ENCODE data around the gene DZANK1. TPM values are rescaled to one million over a fixed set of nuclear protein-coding genes. Genes with fewer than 3 reads are reported as not detected.
A peak's percentile ranks its signal among the peaks of the same experiment; 100 is the strongest.

The DZANK1 gene
- total and polyA plus RNA-seq, 9 of the 15 experiments (the other 6 are each of a cell fraction or from before 2014, with no cell fraction given), result 0.04 to 0.18 (median 0.11) TPM; not detected in 2

DNA sequence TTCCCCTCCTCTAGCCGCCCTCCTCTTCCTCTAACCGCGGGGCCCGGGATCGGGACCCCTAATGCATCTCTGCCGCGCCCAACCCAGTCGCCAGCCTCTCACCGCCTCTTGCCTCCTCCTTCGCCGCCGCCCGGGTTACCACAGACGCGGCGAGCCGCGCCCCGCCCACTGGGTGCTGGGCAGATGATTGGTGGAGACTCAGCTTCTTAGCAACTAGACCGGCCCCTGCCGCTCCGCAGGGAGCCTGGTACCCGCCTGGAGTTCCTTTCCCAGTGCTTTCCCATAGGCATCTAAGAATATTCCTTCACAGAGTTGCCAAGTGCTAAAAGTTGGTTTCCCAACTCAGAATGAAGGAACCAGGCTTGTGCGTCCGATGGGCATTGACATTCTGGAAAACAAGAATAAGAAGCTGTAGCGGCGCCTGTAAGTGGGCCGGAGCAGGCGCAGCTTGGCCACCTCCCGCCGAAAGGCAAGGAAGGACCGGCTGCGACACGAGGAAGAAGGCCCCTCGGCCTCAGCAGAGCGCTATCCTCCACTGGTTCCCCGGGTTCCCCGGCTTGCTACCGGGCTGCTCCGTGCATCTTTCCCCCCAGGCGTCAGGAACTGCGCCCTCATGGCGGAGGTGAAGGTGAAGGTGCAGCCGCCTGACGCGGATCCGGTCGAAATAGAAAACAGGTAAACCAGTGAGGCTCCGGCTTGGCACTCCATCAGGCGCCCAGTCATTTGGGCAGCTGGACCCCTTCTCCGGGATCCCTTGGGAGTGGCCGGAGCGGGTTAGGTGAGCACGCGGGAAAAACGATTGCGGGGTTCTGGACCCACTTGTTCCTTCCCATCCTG is at the start of gene DZANK1, which contains the start of gene POLR3F (continued):
- TF ChIP-seq, protein P1, sequence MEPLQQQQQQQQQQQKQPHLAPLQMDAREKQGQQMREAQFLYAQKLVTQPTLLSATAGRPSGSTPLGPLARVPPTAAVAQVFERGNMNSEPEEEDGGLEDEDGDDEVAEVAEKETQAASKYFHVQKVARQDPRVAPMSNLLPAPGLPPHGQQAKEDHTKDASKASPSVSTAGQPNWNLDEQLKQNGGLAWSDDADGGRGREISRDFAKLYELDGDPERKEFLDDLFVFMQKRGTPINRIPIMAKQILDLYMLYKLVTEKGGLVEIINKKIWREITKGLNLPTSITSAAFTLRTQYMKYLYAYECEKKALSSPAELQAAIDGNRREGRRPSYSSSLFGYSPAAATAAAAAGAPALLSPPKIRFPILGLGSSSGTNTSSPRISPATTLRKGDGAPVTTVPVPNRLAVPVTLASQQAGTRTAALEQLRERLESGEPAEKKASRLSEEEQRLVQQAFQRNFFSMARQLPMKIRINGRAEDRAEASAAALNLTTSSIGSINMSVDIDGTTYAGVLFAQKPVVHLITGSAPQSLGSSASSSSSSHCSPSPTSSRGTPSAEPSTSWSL (CRISPR knock-in tag; IDR thresholded peaks at IDR 0.05; ENCODE audit: borderline replicate concordance), result no peak
- TF ChIP-seq, protein P2, sequence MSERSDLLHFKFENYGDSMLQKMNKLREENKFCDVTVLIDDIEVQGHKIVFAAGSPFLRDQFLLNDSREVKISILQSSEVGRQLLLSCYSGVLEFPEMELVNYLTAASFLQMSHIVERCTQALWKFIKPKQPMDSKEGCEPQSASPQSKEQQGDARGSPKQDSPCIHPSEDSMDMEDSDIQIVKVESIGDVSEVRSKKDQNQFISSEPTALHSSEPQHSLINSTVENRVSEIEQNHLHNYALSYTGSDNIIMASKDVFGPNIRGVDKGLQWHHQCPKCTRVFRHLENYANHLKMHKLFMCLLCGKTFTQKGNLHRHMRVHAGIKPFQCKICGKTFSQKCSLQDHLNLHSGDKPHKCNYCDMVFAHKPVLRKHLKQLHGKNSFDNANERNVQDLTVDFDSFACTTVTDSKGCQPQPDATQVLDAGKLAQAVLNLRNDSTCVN (CRISPR knock-in tag; IDR thresholded peaks at IDR 0.05), result no peak
- TF ChIP-seq RFX1 (IDR thresholded peaks at IDR 0.05) (peak; percentile 89), CBFA2T3 (IDR thresholded peaks at IDR 0.05) (no peak), EGR1 (conservative IDR thresholded peaks at IDR 0.05) (0 out of 2 replicates have a peak, but pooled peaks have one; percentile 14), NR2C1 (IDR thresholded peaks at IDR 0.05) (0 out of 2 replicates have a peak, but pooled peaks have one; percentile 26), NR2C1 (tag; IDR thresholded peaks at IDR 0.05) (no peak), SIN3B (IDR thresholded peaks at IDR 0.05; ENCODE audit: low read depth) (peak; percentile 98), DACH1 (IDR thresholded peaks at IDR 0.05; ENCODE audit: partially characterized antibody) (peak; percentile 96), ARNT (IDR thresholded peaks at IDR 0.05) (no peak), SIN3A (IDR thresholded peaks at IDR 0.05; ENCODE audit: borderline replicate concordance in 2 of 2, control insufficient read depth in 1 of 2, low read depth in 2 of 2, low read length in 2 of 2) (peak; percentile 50 to 70; a peak in 2 of 4 replicates), TAF1 (IDR thresholded peaks at IDR 0.05; ENCODE audit: control insufficient read depth, extremely low read depth, insufficient read depth, low read length, severe bottlenecking) (peak; percentile 39), MXI1 (IDR thresholded peaks at IDR 0.05; ENCODE audit: low read depth, low read length) (no peak), YBX1 (IDR thresholded peaks at IDR 0.05) (no peak), KHSRP (IDR thresholded peaks at IDR 0.05) (no peak), ZNF76 (CRISPR knock-in tag; IDR thresholded peaks at IDR 0.05; ENCODE audit: borderline replicate concordance) (no peak), GABPB2 (CRISPR knock-in tag; conservative IDR thresholded peaks at IDR 0.05) (no peak), CBX8 (IDR thresholded peaks at IDR 0.05; ENCODE audit: borderline replicate concordance, extremely low read depth, low read depth, low read length, poor library complexity, severe bottlenecking) (no peak)
- TF ChIP-seq, protein P3, sequence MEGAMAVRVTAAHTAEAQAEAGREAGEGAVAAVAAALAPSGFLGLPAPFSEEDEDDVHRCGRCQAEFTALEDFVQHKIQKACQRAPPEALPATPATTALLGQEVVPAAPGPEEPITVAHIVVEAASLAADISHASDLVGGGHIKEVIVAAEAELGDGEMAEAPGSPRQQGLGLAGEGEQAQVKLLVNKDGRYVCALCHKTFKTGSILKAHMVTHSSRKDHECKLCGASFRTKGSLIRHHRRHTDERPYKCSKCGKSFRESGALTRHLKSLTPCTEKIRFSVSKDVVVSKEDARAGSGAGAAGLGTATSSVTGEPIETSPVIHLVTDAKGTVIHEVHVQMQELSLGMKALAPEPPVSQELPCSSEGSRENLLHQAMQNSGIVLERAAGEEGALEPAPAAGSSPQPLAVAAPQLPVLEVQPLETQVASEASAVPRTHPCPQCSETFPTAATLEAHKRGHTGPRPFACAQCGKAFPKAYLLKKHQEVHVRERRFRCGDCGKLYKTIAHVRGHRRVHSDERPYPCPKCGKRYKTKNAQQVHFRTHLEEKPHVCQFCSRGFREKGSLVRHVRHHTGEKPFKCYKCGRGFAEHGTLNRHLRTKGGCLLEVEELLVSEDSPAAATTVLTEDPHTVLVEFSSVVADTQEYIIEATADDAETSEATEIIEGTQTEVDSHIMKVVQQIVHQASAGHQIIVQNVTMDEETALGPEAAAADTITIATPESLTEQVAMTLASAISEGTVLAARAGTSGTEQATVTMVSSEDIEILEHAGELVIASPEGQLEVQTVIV (CRISPR knock-in tag; IDR thresholded peaks at IDR 0.05; ENCODE audit: borderline replicate concordance), result no peak
- TF ChIP-seq, protein P4, sequence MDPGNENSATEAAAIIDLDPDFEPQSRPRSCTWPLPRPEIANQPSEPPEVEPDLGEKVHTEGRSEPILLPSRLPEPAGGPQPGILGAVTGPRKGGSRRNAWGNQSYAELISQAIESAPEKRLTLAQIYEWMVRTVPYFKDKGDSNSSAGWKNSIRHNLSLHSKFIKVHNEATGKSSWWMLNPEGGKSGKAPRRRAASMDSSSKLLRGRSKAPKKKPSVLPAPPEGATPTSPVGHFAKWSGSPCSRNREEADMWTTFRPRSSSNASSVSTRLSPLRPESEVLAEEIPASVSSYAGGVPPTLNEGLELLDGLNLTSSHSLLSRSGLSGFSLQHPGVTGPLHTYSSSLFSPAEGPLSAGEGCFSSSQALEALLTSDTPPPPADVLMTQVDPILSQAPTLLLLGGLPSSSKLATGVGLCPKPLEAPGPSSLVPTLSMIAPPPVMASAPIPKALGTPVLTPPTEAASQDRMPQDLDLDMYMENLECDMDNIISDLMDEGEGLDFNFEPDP (CRISPR knock-in tag; IDR thresholded peaks at IDR 0.05), result no peak
